Stimulated activated naive CD8-positive, alpha-beta T cell treated with anti-CD3 and anti-CD28 coated beads, Interleukin-15, Interleukin-2, amounts not matched to agents 100 ng/mL and 50 ng/mL, for 24 hours (primary cell): ENCODE results near the gene MGMT.

Source experiments
- H3K27ac Mint-ChIP-seq: one replicate; pipeline ENCODE4 v1.8.0; 2021; ENCODE audit warnings: mild to moderate bottlenecking, mixed read lengths
- H3K27me3 Mint-ChIP-seq: one replicate; pipeline ENCODE4 v1.8.0; 2021; ENCODE audit warnings: mixed read lengths
- H3K36me3 Mint-ChIP-seq: one replicate; pipeline ENCODE4 v1.8.0; 2021; ENCODE audit warnings: low read depth, mixed read lengths
- H3K4me1 Mint-ChIP-seq: one replicate; pipeline ENCODE4 v1.8.0; 2021; ENCODE audit warnings: low read depth, mixed read lengths
- H3K4me3 Mint-ChIP-seq: one replicate; pipeline ENCODE4 v1.8.0; 2021; ENCODE audit warnings: mild to moderate bottlenecking, mixed read lengths
- H3K9me3 Mint-ChIP-seq: one replicate; pipeline ENCODE4 v1.8.0; 2021; ENCODE audit warnings: mixed read lengths

The MGMT gene

GRCh38 chr10:129809841-129810240 is 342.8 kb downstream of the MGMT start:
- no peaks in the 10 kb centered on the region for H3K27me3 Mint-ChIP-seq
- H3K4me1 Mint-ChIP-seq, result no peaks in the 10 kb centered on the region
- no peak overlapping the region for H3K27ac Mint-ChIP-seq
- H3K9me3 Mint-ChIP-seq, result peaks cover 12% of the 10 kb centered on the region
- H3K4me3 Mint-ChIP-seq, result no peak overlapping the region
- H3K36me3 Mint-ChIP-seq, result no peaks in the 10 kb centered on the region

- Mint-ChIP-seq H3K27ac (no peak overlapping the region), H3K36me3 (no peaks in the 10 kb centered on the region), H3K27me3 (no peaks in the 10 kb centered on the region), H3K9me3 (peaks cover 9% of the 10 kb centered on the region), H3K4me1 (no peaks in the 10 kb centered on the region), H3K4me3 (no peak overlapping the region)
These were observed 344.2 kb downstream of the MGMT start for GRCh38 chr10:129811208-129811607.

- no peaks in the 10 kb centered on the region for H3K36me3 Mint-ChIP-seq
- no peaks in the 10 kb centered on the region for H3K4me1 Mint-ChIP-seq
- no peak overlapping the region for H3K27ac Mint-ChIP-seq
- H3K4me3 Mint-ChIP-seq, result no peak overlapping the region
- H3K27me3 Mint-ChIP-seq, result no peaks in the 10 kb centered on the region
- H3K9me3 Mint-ChIP-seq, result no peaks in the 10 kb centered on the region
These were observed 345.4 kb downstream of the MGMT start for GRCh38 chr10:129812398-129812797.

GRCh38 chr10:129814681-129815646 is 347.9 kb downstream of the MGMT start:
- peaks cover 10% of the 10 kb centered on the region for H3K9me3 Mint-ChIP-seq
- H3K4me1 Mint-ChIP-seq, result no peaks in the 10 kb centered on the region
- no peak overlapping the region for H3K27ac Mint-ChIP-seq

GRCh38 chr10:129815898-129816655 is 349.0 kb downstream of the MGMT start:
- no peaks in the 10 kb centered on the region for H3K27me3 Mint-ChIP-seq
- peaks cover 10% of the 10 kb centered on the region for H3K9me3 Mint-ChIP-seq
- no peaks in the 10 kb centered on the region for H3K4me1 Mint-ChIP-seq
- H3K27ac Mint-ChIP-seq, result no peak overlapping the region
- peaks cover 8% of the 10 kb centered on the region for H3K36me3 Mint-ChIP-seq
- no peak overlapping the region for H3K4me3 Mint-ChIP-seq

More at GRCh38 chr10:129814681-129815646, 347.9 kb downstream of the MGMT start:
- no peak overlapping the region for H3K4me3 Mint-ChIP-seq
- peaks cover 8% of the 10 kb centered on the region for H3K36me3 Mint-ChIP-seq
- no peaks in the 10 kb centered on the region for H3K27me3 Mint-ChIP-seq

- H3K4me3 Mint-ChIP-seq, result no peak overlapping the region
- no peak overlapping the region for H3K27ac Mint-ChIP-seq
- peaks cover 8% of the 10 kb centered on the region for H3K36me3 Mint-ChIP-seq
- peaks cover 10% of the 10 kb centered on the region for H3K9me3 Mint-ChIP-seq
- H3K27me3 Mint-ChIP-seq, result no peaks in the 10 kb centered on the region
- no peaks in the 10 kb centered on the region for H3K4me1 Mint-ChIP-seq
These were observed 349.6 kb downstream of the MGMT start for GRCh38 chr10:129816656-129817045.
